IPS DF 19.7 (cell line): ENCODE results near the gene DESI1.
"Not testable (repeated sequence)": the region's sequence is repeated elsewhere in the genome, so short reads cannot be mapped to it uniquely, and the experiment has no call there.

Experiments
- DNase-seq: peaks from one replicate; pipeline ENCODE4 v3.0.0-alpha.2; 2013; ENCODE audit warnings: low read depth, low spot score

Gene DESI1

GRCh38 chr22:41560095-41560471 lies 60.8 kb downstream of the DESI1 start:
- DNase-seq = no peak

GRCh38 chr22:41558241-41558630 lies 62.6 kb downstream of the DESI1 start:
- not testable (repeated sequence) for DNase-seq

- no peak for DNase-seq
Observed at GRCh38 chr22:41557401-41558240, 63.2 kb downstream of the DESI1 start.

- no peak for DNase-seq
Observed at GRCh38 chr22:41556561-41556960, 64.3 kb downstream of the DESI1 start.

- no peak for DNase-seq
Observed at GRCh38 chr22:41555325-41555982, 65.4 kb downstream of the DESI1 start.

GRCh38 chr22:41551877-41552582 lies 68.8 kb downstream of the DESI1 start:
- DNase-seq = no peak

GRCh38 chr22:41550952-41551491 lies 69.8 kb downstream of the DESI1 start:
- no peak for DNase-seq

GRCh38 chr22:41548830-41549211 lies 72.0 kb downstream of the DESI1 start:
- DNase-seq = no peak
